Karpas-422 (cell line): Measurements from ENCODE around the gene BMP8A. TPM values are rescaled to one million over a fixed set of nuclear protein-coding genes. Genes with fewer than 3 reads are reported as not detected.
"Not testable (repeated sequence)": the region's sequence is repeated elsewhere in the genome, so short reads cannot be mapped to it uniquely, and the experiment has no call there.

Experiments
- DNase-seq: peaks from one replicate; pipeline ENCODE4 v3.0.0-alpha.2; 2015
- H2AFZ ChIP-seq: fragments of 200-600 bp; sonication (generic); 2 replicates; pipeline ENCODE4 v1.6.1; 2014; ENCODE audit warnings: antibody characterized with exemption, low read length, mixed read lengths
- H3K27ac ChIP-seq: fragments of 200-600 bp; sonication (generic); 2 replicates; pipeline ENCODE4 v1.5.1; 2014; ENCODE audit warnings: mild to moderate bottlenecking, low read length, moderate library complexity
- H3K27me3 ChIP-seq: fragments of 200-600 bp; sonication (generic); 2 replicates; pipeline ENCODE4 v1.6.1; 2014; ENCODE audit warnings: low read length, mixed read lengths
- H3K36me3 ChIP-seq: fragments of 200-600 bp; sonication (generic); 2 replicates; pipeline ENCODE4 v1.6.1; 2014; ENCODE audit warnings: low read length, mixed read lengths; ENCODE audit not compliant: insufficient read depth
- H3K4me1 ChIP-seq: fragments of 200-600 bp; sonication (generic); 2 replicates; pipeline ENCODE4 v1.6.1; 2014; ENCODE audit warnings: mild to moderate bottlenecking, low read length, mixed read lengths
- H3K4me2 ChIP-seq: fragments of 200-600 bp; sonication (generic); 2 replicates; pipeline ENCODE4 v1.6.1; 2014; ENCODE audit warnings: low read length, low read depth, mild to moderate bottlenecking; ENCODE audit not compliant: poor library complexity, severe bottlenecking
- H3K4me3 ChIP-seq: fragments of 200-600 bp; sonication (generic); 2 replicates; pipeline ENCODE4 v1.5.1; 2014; ENCODE audit warnings: mild to moderate bottlenecking, antibody characterized with exemption, low read length, mixed read lengths
- H3K79me2 ChIP-seq: fragments of 200-600 bp; sonication (generic); 2 replicates; pipeline ENCODE4 v1.6.1; 2014; ENCODE audit warnings: mild to moderate bottlenecking, low read length, mixed read lengths
- H3K9ac ChIP-seq: fragments of 200-600 bp; sonication (generic); 2 replicates; pipeline ENCODE4 v1.6.0; 2014; ENCODE audit warnings: low read length
- H3K9me2 ChIP-seq: fragments of 200-600 bp; sonication (generic), shearing (Covaris generic); replicated peaks from 2 replicates; pipeline ENCODE4 v1.6.0; 2014; ENCODE audit warnings: mild to moderate bottlenecking, low read length, moderate library complexity; ENCODE audit not compliant: insufficient read depth
- H3K9me3 ChIP-seq: fragments of 300-700, 200-600 bp; sonication (generic); 2 replicates; pipeline ENCODE4 v1.6.1; 2014; ENCODE audit warnings: low read length, mixed read lengths
- H4K20me1 ChIP-seq: fragments of 200-600 bp; sonication (generic); 2 replicates; pipeline ENCODE4 v1.6.1; 2014; ENCODE audit warnings: mild to moderate bottlenecking, antibody characterized with exemption, low read length, low read depth; ENCODE audit not compliant: insufficient read depth
- total RNA-seq: library from RNA; depleted of rRNA; stranded (reverse); fragments of >200 nt; shearing (Covaris generic); gene quantifications from 2 replicates; pipeline ENCODE4 v1.2.3, GENCODE V29; 2014; ENCODE audit warnings: low replicate concordance

The BMP8A gene
- total RNA-seq, 1 experiment from 2014 or later: not detected

- no peak overlapping the region for H3K27ac ChIP-seq
- H3K9ac ChIP-seq: no peak overlapping the region
- no peaks in the 10 kb centered on the region for H3K79me2 ChIP-seq
- no peak overlapping the region for H3K4me3 ChIP-seq
- no peaks in the 10 kb centered on the region for H4K20me1 ChIP-seq
- peaks cover 4% of the 10 kb centered on the region for H3K4me1 ChIP-seq
- no peak overlapping the region for H3K4me2 ChIP-seq
- H3K36me3 ChIP-seq: no peaks in the 10 kb centered on the region
- no peaks in the 10 kb centered on the region for H3K9me3 ChIP-seq
- peak; percentile 9 for DNase-seq
- no peak overlapping the region for H2AFZ ChIP-seq
- H3K9me2 ChIP-seq: no peaks in the 10 kb centered on the region
- H3K27me3 ChIP-seq: no peaks in the 10 kb centered on the region
Measured at GRCh38 chr1:39507230-39507928, 15.9 kb downstream of the BMP8A start.

DNA sequence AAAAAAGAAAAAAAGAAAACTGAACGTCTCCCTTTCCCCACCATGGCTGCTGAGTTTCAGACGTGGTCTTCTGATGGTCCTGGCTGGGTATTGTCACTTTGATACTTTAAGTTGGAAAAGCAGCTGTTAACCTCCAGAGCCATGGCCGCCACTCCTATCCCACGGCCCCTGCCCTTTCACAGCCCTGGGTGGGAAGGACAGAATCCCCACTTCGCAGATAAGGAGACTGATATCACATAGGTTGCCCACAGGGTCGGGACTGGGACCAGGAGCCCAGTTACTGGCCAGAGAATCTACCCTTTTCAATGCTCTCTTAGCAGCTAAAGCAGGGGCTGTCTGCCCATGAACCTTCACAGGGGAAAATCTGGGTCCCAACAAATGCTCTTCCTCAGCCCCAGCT, 16.8 kb downstream of the BMP8A start:
- no peak overlapping the region for H3K4me2 ChIP-seq
- no peaks in the 10 kb centered on the region for H4K20me1 ChIP-seq
- no peaks in the 10 kb centered on the region for H3K9me3 ChIP-seq
- no peak overlapping the region for H3K9ac ChIP-seq
- H3K27me3 ChIP-seq: no peaks in the 10 kb centered on the region
- H3K9me2 ChIP-seq: no peaks in the 10 kb centered on the region
- no peak overlapping the region for H3K27ac ChIP-seq
- no peak for DNase-seq
- no peak overlapping the region for H2AFZ ChIP-seq
- H3K36me3 ChIP-seq: no peaks in the 10 kb centered on the region
- peaks cover 4% of the 10 kb centered on the region for H3K4me1 ChIP-seq
- no peaks in the 10 kb centered on the region for H3K79me2 ChIP-seq
- no peak overlapping the region for H3K4me3 ChIP-seq

- Histone ChIP-seq H2AFZ (no peak overlapping the region), H3K27ac (no peak overlapping the region), H3K9me3 (no peaks in the 10 kb centered on the region), H4K20me1 (no peaks in the 10 kb centered on the region), H3K27me3 (no peaks in the 10 kb centered on the region), H3K79me2 (no peaks in the 10 kb centered on the region), H3K4me1 (peaks cover 4% of the 10 kb centered on the region), H3K9ac (no peak overlapping the region), H3K4me2 (no peak overlapping the region), H3K36me3 (no peaks in the 10 kb centered on the region), H3K9me2 (no peaks in the 10 kb centered on the region), H3K4me3 (no peak overlapping the region)
- no peak for DNase-seq
Measured at GRCh38 chr1:39508857-39509305, 17.4 kb downstream of the BMP8A start.

DNA sequence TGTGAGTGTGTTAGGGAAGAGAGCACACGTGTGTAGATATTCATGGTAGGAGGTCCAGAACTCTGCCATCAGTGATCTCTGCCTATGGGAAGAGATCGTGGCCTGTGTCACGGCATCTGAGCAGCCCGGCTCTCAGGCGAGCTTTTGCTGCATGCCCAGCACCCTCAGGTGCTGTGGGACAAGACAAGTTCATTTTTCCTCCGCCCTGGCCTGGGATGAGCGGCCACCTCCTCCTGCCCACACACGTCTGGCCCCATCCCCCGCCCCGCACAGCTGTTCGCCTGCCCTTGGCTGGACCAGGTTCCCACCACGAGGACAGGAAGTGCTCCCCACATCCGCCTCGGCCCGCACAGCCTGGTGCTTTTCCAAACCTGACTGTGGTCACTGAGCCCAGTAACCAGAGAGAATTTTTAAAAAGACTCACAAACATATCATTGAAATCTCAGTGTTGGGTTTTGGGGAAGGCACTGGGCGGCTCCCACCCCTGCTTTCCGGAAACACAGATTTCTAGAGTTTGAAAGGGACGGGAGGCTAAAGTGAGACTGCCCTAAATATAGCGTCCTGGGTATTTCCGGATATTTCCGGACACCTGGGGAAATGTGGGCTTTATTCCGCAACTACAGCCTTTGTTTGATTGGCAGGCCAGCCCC, 18.0 kb downstream of the BMP8A start:
- Histone ChIP-seq H4K20me1 (no peaks in the 10 kb centered on the region), H3K27me3 (no peaks in the 10 kb centered on the region), H3K9me3 (no peaks in the 10 kb centered on the region), H3K4me3 (no peak overlapping the region), H3K4me1 (peaks cover 4% of the 10 kb centered on the region), H3K4me2 (peak overlapping the region; percentile 29), H3K27ac (no peak overlapping the region), H3K9ac (no peak overlapping the region), H3K79me2 (no peaks in the 10 kb centered on the region), H3K36me3 (no peaks in the 10 kb centered on the region), H2AFZ (no peak overlapping the region; the same call in 1 of the 2 replicates), H3K9me2 (no peaks in the 10 kb centered on the region)
- no peak for DNase-seq

DNA sequence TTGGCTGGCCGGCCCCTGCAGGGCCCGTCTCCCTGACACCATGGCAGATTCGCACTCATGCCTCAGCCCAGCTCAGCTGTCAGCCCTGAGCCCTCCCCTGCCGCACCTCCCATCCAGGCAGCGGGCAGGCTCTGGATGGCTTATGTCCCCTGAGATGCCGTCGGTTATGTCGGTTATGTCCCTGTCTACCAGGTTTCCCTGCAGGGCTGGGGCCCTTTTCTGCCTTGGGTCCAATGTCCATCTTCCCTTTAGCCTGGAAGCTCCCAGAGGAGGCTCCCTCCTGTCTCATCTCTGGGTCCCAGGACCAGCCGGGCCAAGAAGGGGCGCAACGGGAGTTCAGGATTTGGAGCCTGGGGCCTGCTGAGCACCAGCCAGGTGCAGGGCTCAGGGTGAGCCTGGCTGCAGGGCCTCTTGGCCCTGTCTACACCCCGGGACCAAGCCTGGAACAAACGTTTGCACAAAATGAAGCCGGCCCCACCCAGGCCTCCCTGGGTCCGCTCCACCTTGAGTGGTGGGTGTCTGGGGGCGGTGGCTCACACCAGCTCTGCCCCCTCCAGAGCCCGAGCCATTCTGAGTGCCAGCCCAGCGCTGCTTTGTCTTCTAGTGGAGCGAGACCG, 19.2 kb downstream of the BMP8A start:
- not testable (repeated sequence) for H3K9me2 ChIP-seq, DNase-seq, H3K4me3 ChIP-seq, H3K27me3 ChIP-seq, H3K79me2 ChIP-seq, H2AFZ ChIP-seq, H3K9ac ChIP-seq, H3K27ac ChIP-seq, H3K4me1 ChIP-seq, H3K4me2 ChIP-seq, H3K36me3 ChIP-seq, H4K20me1 ChIP-seq, H3K9me3 ChIP-seq

DNA sequence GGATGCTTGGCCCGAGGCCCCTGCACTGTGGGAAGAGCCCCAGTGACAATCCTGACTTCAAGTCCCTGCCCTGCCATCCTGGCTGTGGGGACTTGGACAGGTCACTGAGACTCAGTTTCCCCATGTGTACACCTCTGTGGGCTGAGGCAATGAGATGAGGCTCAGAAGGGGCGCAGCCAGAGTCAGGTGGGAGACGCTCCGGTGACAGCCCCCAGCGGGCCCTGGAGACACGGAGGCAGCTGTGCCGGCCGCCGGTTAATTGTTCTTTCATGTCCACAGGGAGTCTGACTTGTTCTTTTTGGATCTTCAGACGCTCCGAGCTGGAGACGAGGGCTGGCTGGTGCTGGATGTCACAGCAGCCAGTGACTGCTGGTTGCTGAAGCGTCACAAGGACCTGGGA, 20.0 kb downstream of the BMP8A start:
- not testable (repeated sequence) for H3K9me3 ChIP-seq, H4K20me1 ChIP-seq

DNA sequence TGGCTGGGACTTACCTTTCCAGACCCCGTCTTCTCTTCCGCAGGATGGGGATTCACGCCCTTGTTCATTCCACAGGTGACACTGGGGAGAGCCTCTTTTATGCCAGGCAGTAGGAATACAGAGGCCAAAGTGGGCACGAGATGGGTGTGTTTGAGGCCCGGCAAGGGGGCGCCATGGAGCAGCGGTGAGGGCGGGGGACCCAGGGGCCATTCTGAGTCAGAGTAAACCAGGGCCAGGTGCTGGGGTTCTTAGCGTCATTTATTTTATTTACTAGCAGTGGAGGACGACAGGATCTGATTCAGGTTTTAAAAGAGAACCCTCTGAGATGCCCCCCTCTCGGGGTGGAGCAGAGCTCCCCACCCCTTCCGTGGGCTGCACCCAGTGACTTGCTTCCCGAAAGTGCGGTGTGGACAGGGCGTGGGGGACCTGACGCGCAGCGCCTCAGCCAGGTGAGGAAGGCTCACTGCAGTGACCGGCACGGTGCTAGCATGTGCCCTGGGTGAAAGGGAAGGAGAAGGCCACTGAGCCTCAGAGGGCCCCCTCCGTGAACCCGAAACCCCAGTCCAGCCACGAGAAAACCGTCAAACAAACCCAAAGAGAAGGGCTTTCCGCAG, 20.9 kb downstream of the BMP8A start:
- H4K20me1 ChIP-seq, H3K9me3 ChIP-seq, H3K27me3 ChIP-seq, H3K4me3 ChIP-seq, H3K9me2 ChIP-seq, H3K36me3 ChIP-seq, DNase-seq, H3K4me2 ChIP-seq, H3K79me2 ChIP-seq, H3K9ac ChIP-seq, H2AFZ ChIP-seq, H3K4me1 ChIP-seq, H3K27ac ChIP-seq: not testable (repeated sequence)

More for the DNA sequence above, 20.0 kb downstream of the BMP8A start:
- H3K9me2 ChIP-seq, H3K27me3 ChIP-seq, H3K9ac ChIP-seq, H3K4me2 ChIP-seq, H3K4me3 ChIP-seq, H2AFZ ChIP-seq, H3K79me2 ChIP-seq, H3K36me3 ChIP-seq, H3K27ac ChIP-seq, H3K4me1 ChIP-seq, DNase-seq: not testable (repeated sequence)

DNA sequence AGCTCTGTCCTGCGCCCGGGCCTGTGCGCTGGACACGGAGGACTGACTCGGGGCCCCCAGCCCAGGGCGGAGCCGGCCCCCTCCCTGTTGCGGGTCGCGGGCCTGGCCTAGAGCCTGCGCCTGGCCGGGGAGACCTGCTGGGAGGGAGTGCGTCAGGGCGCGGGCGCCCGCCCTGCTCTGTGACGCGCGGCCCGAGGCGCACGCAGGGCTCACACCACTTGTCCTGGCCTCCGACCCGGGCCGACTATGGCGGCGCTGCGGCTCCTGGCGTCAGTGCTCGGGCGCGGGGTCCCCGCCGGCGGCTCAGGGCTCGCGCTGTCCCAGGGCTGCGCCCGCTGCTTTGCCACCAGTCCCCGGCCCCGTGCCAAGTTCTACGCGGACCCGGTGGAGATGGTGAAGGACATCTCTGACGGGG, 23.3 kb downstream of the BMP8A start:
- not testable (repeated sequence) for H3K79me2 ChIP-seq, H2AFZ ChIP-seq, H3K27me3 ChIP-seq, H3K9me2 ChIP-seq, H3K9me3 ChIP-seq, H3K9ac ChIP-seq, H3K36me3 ChIP-seq, H3K27ac ChIP-seq, H3K4me3 ChIP-seq, DNase-seq, H3K4me1 ChIP-seq, H3K4me2 ChIP-seq, H4K20me1 ChIP-seq
